SK-N-MC (cell line): ENCODE data around the gene KANSL3.

ENCODE experiments used
- EZH2 ChIP-seq: fragments of 200-600 bp; sonication (generic); IDR thresholded peaks from one replicate; pipeline ENCODE4 v1.6.1; 2017; ENCODE audit warnings: antibody characterized with exemption
- POLR2AphosphoS5 ChIP-seq: IDR thresholded peaks from 2 replicates; pipeline ENCODE4 v1.6.1; 2012; ENCODE audit warnings: mild to moderate bottlenecking, low read depth, low read length, borderline replicate concordance

GRCh38 chr2:96683307-96683706 lies 45.2 kb upstream of the KANSL3 start:
- no peak for TF ChIP-seq POLR2AphosphoS5
- TF ChIP-seq EZH2 = no peak
